ENCODE measurements around the gene HLA-DQA1. TPM values are rescaled to one million over a fixed set of nuclear protein-coding genes. Genes with fewer than 3 reads are reported as not detected.

Gene HLA-DQA1
- total and polyA plus RNA-seq, 4 donors: 2.1 to 19.9 (median 9.3) TPM

- Histone ChIP-seq H3K36me3 (ENCODE audit: control insufficient read depth in 4 of 4, insufficient read depth in 3 of 4, low read depth in 1 of 4, low read length in 3 of 4) (no peaks in the 10 kb centered on the region), H3K4me1 (ENCODE audit: control insufficient read depth in 4 of 4, insufficient read depth in 4 of 4, low read length in 3 of 4) (no peaks in the 10 kb centered on the region), H3K9ac (ENCODE audit: low read depth in 1 of 2, low read length in 2 of 2) (no peak overlapping the region), H3K27ac (ENCODE audit: low read depth in 1 of 2, low read length in 2 of 2) (no peak overlapping the region), H3K27me3 (ENCODE audit: control insufficient read depth in 4 of 4, insufficient read depth in 4 of 4, low read length in 3 of 4) (no peaks in the 10 kb centered on the region), H3K9me3 (ENCODE audit: control insufficient read depth in 4 of 4, low read length in 3 of 4) (no peaks in the 10 kb centered on the region), H3K4me3 (ENCODE audit: low read depth in 1 of 3, low read length in 3 of 3) (no peak overlapping the region)
- 83% methylated on average over 6 of the region's 6 CpGs for WGBS
- DNase-seq (ENCODE audit: low spot score): no peak
- no peak for TF ChIP-seq YY1 (IDR thresholded peaks at IDR 0.05)
- no peak for TF ChIP-seq JUND (IDR thresholded peaks at IDR 0.05)
- no peak for TF ChIP-seq HNF4A (conservative IDR thresholded peaks at IDR 0.05)
- TF ChIP-seq TAF1 (conservative IDR thresholded peaks at IDR 0.05): no peak
- no peak for TF ChIP-seq RXRA (IDR thresholded peaks at IDR 0.05)
- no peak for TF ChIP-seq FOXA1 (IDR thresholded peaks at IDR 0.05)
- TF ChIP-seq ATF3 (IDR thresholded peaks at IDR 0.05): no peak
- TF ChIP-seq REST (IDR thresholded peaks at IDR 0.05): no peak
- no peak for TF ChIP-seq HNF4G (IDR thresholded peaks at IDR 0.05)
- no peak for TF ChIP-seq EGR1 (IDR thresholded peaks at IDR 0.05; ENCODE audit: low read depth in 2 of 2)
- no peak for TF ChIP-seq GABPA (IDR thresholded peaks at IDR 0.05 in 1 of 2, conservative IDR thresholded peaks at IDR 0.05 in 1 of 2)
- TF ChIP-seq ZBTB33 (IDR thresholded peaks at IDR 0.05): no peak
These were observed 5.5 kb downstream of the HLA-DQA1 start for GRCh38 chr6:32642720-32643106.

DNA sequence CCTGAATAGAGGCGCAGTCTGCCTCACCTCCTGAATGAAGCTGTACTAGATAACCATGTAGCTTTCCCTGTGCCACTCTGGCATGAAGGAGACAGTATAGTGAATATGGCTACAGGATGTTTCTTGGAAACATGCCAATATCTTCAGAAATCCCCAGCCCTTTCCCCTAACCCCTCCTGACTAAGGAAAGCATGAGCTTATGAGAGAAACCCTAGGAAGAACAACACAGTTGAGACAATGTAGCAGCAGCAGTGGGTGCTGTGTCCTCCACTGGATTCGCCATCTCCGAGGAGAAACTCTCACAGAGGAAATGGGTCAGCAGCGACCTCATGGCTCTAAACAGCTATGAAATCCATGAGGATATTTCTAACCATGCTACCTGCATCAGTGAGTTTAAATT lies 6.7 kb downstream of the HLA-DQA1 start:
- TF ChIP-seq NR2F2 (IDR thresholded peaks at IDR 0.05) (no peak), RXRA (IDR thresholded peaks at IDR 0.05) (no peak), HNF4G (IDR thresholded peaks at IDR 0.05) (no peak), REST (IDR thresholded peaks at IDR 0.05) (no peak), SP1 (IDR thresholded peaks at IDR 0.05) (no peak), GABPA (IDR thresholded peaks at IDR 0.05 in 1 of 2, conservative IDR thresholded peaks at IDR 0.05 in 1 of 2) (no peak), FOXA2 (IDR thresholded peaks at IDR 0.05) (no peak), EGR1 (IDR thresholded peaks at IDR 0.05; ENCODE audit: low read depth in 2 of 2) (no peak), ATF3 (IDR thresholded peaks at IDR 0.05) (no peak), RAD21 (IDR thresholded peaks at IDR 0.05) (no peak), FOXA1 (IDR thresholded peaks at IDR 0.05) (no peak), YY1 (IDR thresholded peaks at IDR 0.05) (no peak), CTCF (IDR thresholded peaks at IDR 0.05; ENCODE audit: low read depth, low read length, missing input control) (no peak), ZBTB33 (IDR thresholded peaks at IDR 0.05) (no peak), JUND (IDR thresholded peaks at IDR 0.05) (no peak), HNF4A (conservative IDR thresholded peaks at IDR 0.05) (no peak)
- TF ChIP-seq, protein P1, sequence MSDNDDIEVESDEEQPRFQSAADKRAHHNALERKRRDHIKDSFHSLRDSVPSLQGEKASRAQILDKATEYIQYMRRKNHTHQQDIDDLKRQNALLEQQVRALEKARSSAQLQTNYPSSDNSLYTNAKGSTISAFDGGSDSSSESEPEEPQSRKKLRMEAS (IDR thresholded peaks at IDR 0.05): no peak
- H3K4me1 ChIP-seq (ENCODE audit: control insufficient read depth in 4 of 4, insufficient read depth in 4 of 4, low read length in 3 of 4): no peaks in the 10 kb centered on the region
- no peak for DNase-seq (ENCODE audit: low spot score)
- no peak overlapping the region for H3K4me3 ChIP-seq (ENCODE audit: low read depth in 1 of 3, low read length in 3 of 3)
- no peaks in the 10 kb centered on the region for H3K27me3 ChIP-seq (ENCODE audit: control insufficient read depth in 4 of 4, insufficient read depth in 4 of 4, low read length in 3 of 4)
- no peaks in the 10 kb centered on the region for H3K9me3 ChIP-seq (ENCODE audit: control insufficient read depth in 4 of 4, low read length in 3 of 4)
- H3K27ac ChIP-seq (ENCODE audit: low read depth in 1 of 2, low read length in 2 of 2): no peak overlapping the region
- H3K36me3 ChIP-seq (ENCODE audit: control insufficient read depth in 4 of 4, insufficient read depth in 3 of 4, low read depth in 1 of 4, low read length in 3 of 4): no peaks in the 10 kb centered on the region
- no peak overlapping the region for H3K9ac ChIP-seq (ENCODE audit: low read depth in 1 of 2, low read length in 2 of 2)
- WGBS: 59% methylated on average over 4 of the region's 4 CpGs

All from liver (tissue), 9 donors.